ENCODE data around the gene COG2.

COG2 gene

DNA sequence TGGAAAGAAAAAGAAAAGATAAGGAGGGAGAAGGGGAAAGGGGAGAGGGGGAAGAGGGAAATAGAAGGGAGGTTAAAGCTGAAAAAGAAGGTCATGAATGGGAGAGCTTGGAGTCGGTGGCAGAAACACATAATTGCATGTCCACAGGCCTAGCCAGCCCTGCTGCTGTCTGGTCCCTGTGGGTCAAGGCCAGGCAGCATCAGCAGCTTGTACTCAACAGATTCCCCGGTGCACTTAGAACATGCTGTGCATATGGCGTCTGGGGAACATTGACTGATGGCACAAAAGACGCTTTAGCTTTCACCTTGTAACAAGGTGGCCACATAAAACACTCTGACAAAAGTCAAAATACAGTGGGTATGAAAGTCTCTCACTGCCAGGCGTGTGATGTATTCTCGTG lies 25.9 kb downstream of the COG2 start:
- H3K4me3 ChIP-seq (ENCODE audit: low read length in 2 of 2), result no peak overlapping the region
- H3K9ac ChIP-seq (ENCODE audit: low read depth in 1 of 2, low read length in 2 of 2), result no peak overlapping the region
- no peaks in the 10 kb centered on the region for H3K9me3 ChIP-seq (ENCODE audit: control insufficient read depth in 2 of 2, low read length in 2 of 2)
- H3K27me3 ChIP-seq (ENCODE audit: control insufficient read depth in 2 of 2, insufficient read depth in 2 of 2, low read length in 2 of 2), result no peaks in the 10 kb centered on the region
- H3K27ac ChIP-seq (ENCODE audit: low read depth in 2 of 2, low read length in 2 of 2), result no peak overlapping the region
- peaks cover 62 to 78% of the 10 kb centered on the region in 2 donors for H3K36me3 ChIP-seq (ENCODE audit: control insufficient read depth in 2 of 2, insufficient read depth in 2 of 2, low read length in 2 of 2)
- no peaks in the 10 kb centered on the region for H3K4me1 ChIP-seq (ENCODE audit: control insufficient read depth in 2 of 2, insufficient read depth in 2 of 2, low read length in 2 of 2)

- no peaks in the 10 kb centered on the region for H3K27me3 ChIP-seq (ENCODE audit: control insufficient read depth in 2 of 2, insufficient read depth in 2 of 2, low read length in 2 of 2)
- H3K4me1 ChIP-seq (ENCODE audit: control insufficient read depth in 2 of 2, insufficient read depth in 2 of 2, low read length in 2 of 2), result no peaks in the 10 kb centered on the region
- peaks cover 64 to 82% of the 10 kb centered on the region in 2 donors for H3K36me3 ChIP-seq (ENCODE audit: control insufficient read depth in 2 of 2, insufficient read depth in 2 of 2, low read length in 2 of 2)
- H3K4me3 ChIP-seq (ENCODE audit: low read length in 2 of 2), result no peak overlapping the region
- no peaks in the 10 kb centered on the region for H3K9me3 ChIP-seq (ENCODE audit: control insufficient read depth in 2 of 2, low read length in 2 of 2)
- no peak overlapping the region for H3K9ac ChIP-seq (ENCODE audit: low read depth in 1 of 2, low read length in 2 of 2)
- H3K27ac ChIP-seq (ENCODE audit: low read depth in 2 of 2, low read length in 2 of 2), result no peak overlapping the region
These were observed 27.3 kb downstream of the COG2 start for GRCh38 chr1:230669543-230669942.

- H3K27ac ChIP-seq (ENCODE audit: low read depth in 2 of 2, low read length in 2 of 2), result no peak overlapping the region
- no peaks in the 10 kb centered on the region for H3K9me3 ChIP-seq (ENCODE audit: control insufficient read depth in 2 of 2, low read length in 2 of 2)
- H3K4me1 ChIP-seq (ENCODE audit: control insufficient read depth in 2 of 2, insufficient read depth in 2 of 2, low read length in 2 of 2), result no peaks in the 10 kb centered on the region
- peaks cover 62 to 78% of the 10 kb centered on the region in 2 donors for H3K36me3 ChIP-seq (ENCODE audit: control insufficient read depth in 2 of 2, insufficient read depth in 2 of 2, low read length in 2 of 2)
- H3K9ac ChIP-seq (ENCODE audit: low read depth in 1 of 2, low read length in 2 of 2), result no peak overlapping the region
- no peak overlapping the region for H3K4me3 ChIP-seq (ENCODE audit: low read length in 2 of 2)
- no peaks in the 10 kb centered on the region for H3K27me3 ChIP-seq (ENCODE audit: control insufficient read depth in 2 of 2, insufficient read depth in 2 of 2, low read length in 2 of 2)
These were observed 32.3 kb downstream of the COG2 start for GRCh38 chr1:230674581-230674980.

DNA sequence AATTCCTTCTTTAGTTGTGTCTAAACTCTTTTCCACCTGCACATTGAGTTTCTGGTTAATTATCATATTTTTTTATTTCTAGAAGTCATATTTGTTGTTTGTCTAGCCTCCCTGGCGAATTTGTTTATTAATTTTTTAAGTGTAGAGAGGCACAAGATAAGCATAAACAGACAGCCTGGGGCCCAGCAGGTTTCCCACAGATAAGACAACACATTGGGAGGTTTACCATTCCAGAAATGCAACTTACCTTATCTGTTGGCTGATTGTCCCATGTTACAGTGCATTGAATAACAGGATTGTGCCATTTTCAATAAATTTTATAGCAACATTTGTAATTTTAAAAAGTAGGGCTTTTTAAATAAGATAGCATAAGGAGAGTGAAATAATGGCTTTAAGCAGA lies 34.9 kb downstream of the COG2 start:
- no peaks in the 10 kb centered on the region for H3K4me1 ChIP-seq (ENCODE audit: control insufficient read depth in 2 of 2, insufficient read depth in 2 of 2, low read length in 2 of 2)
- H3K27me3 ChIP-seq (ENCODE audit: control insufficient read depth in 2 of 2, insufficient read depth in 2 of 2, low read length in 2 of 2), result no peaks in the 10 kb centered on the region
- no peak overlapping the region for H3K9ac ChIP-seq (ENCODE audit: low read depth in 1 of 2, low read length in 2 of 2)
- no peak overlapping the region for H3K4me3 ChIP-seq (ENCODE audit: low read length in 2 of 2)
- H3K9me3 ChIP-seq (ENCODE audit: control insufficient read depth in 2 of 2, low read length in 2 of 2), result no peaks in the 10 kb centered on the region
- H3K27ac ChIP-seq (ENCODE audit: low read depth in 2 of 2, low read length in 2 of 2), result no peak overlapping the region
- H3K36me3 ChIP-seq (ENCODE audit: control insufficient read depth in 2 of 2, insufficient read depth in 2 of 2, low read length in 2 of 2), result peaks cover 61 to 77% of the 10 kb centered on the region in 2 donors

- no peaks in the 10 kb centered on the region for H3K9me3 ChIP-seq (ENCODE audit: control insufficient read depth in 2 of 2, low read length in 2 of 2)
- H3K27me3 ChIP-seq (ENCODE audit: control insufficient read depth in 2 of 2, insufficient read depth in 2 of 2, low read length in 2 of 2), result no peaks in the 10 kb centered on the region
- no peak overlapping the region for H3K27ac ChIP-seq (ENCODE audit: low read depth in 2 of 2, low read length in 2 of 2)
- H3K4me3 ChIP-seq (ENCODE audit: low read length in 2 of 2), result no peak overlapping the region
- no peaks in the 10 kb centered on the region for H3K4me1 ChIP-seq (ENCODE audit: control insufficient read depth in 2 of 2, insufficient read depth in 2 of 2, low read length in 2 of 2)
- peaks cover 66 to 73% of the 10 kb centered on the region in 2 donors for H3K36me3 ChIP-seq (ENCODE audit: control insufficient read depth in 2 of 2, insufficient read depth in 2 of 2, low read length in 2 of 2)
- no peak overlapping the region for H3K9ac ChIP-seq (ENCODE audit: low read depth in 1 of 2, low read length in 2 of 2)
These were observed 36.9 kb downstream of the COG2 start for GRCh38 chr1:230679192-230679591.

DNA sequence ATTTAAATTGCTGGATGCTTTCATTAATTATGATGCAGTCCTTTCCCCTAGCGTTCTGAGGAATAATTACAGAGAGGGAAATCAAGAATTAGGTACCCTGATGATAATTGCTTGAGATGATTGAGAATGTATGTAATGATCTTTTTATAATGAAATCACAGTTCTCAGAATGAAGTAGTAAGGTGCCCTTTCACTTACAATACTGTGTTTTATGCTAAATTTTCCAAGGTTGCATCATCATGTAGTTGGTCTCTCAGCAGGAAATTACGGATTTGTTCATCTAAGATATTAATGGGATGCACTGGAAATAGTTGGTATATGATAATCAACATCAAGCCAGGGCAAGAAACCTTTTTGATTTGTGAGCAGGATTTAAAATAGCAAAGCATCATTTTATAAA lies 37.5 kb downstream of the COG2 start:
- peaks cover 72 to 73% of the 10 kb centered on the region in 2 donors for H3K36me3 ChIP-seq (ENCODE audit: control insufficient read depth in 2 of 2, insufficient read depth in 2 of 2, low read length in 2 of 2)
- no peaks in the 10 kb centered on the region for H3K27me3 ChIP-seq (ENCODE audit: control insufficient read depth in 2 of 2, insufficient read depth in 2 of 2, low read length in 2 of 2)
- no peak overlapping the region for H3K9ac ChIP-seq (ENCODE audit: low read depth in 1 of 2, low read length in 2 of 2)
- H3K4me1 ChIP-seq (ENCODE audit: control insufficient read depth in 2 of 2, insufficient read depth in 2 of 2, low read length in 2 of 2), result no peaks in the 10 kb centered on the region
- H3K9me3 ChIP-seq (ENCODE audit: control insufficient read depth in 2 of 2, low read length in 2 of 2), result no peaks in the 10 kb centered on the region
- H3K4me3 ChIP-seq (ENCODE audit: low read length in 2 of 2), result no peak overlapping the region
- H3K27ac ChIP-seq (ENCODE audit: low read depth in 2 of 2, low read length in 2 of 2), result no peak overlapping the region

- Histone ChIP-seq H3K4me1 (ENCODE audit: control insufficient read depth in 2 of 2, insufficient read depth in 2 of 2, low read length in 2 of 2) (no peaks in the 10 kb centered on the region), H3K9me3 (ENCODE audit: control insufficient read depth in 2 of 2, low read length in 2 of 2) (no peaks in the 10 kb centered on the region), H3K36me3 (ENCODE audit: control insufficient read depth in 2 of 2, insufficient read depth in 2 of 2, low read length in 2 of 2) (peaks cover 72 to 79% of the 10 kb centered on the region in 2 donors), H3K4me3 (ENCODE audit: low read length in 2 of 2) (no peak overlapping the region), H3K27ac (ENCODE audit: low read depth in 2 of 2, low read length in 2 of 2) (no peak overlapping the region), H3K27me3 (ENCODE audit: control insufficient read depth in 2 of 2, insufficient read depth in 2 of 2, low read length in 2 of 2) (no peaks in the 10 kb centered on the region), H3K9ac (ENCODE audit: low read depth in 1 of 2, low read length in 2 of 2) (no peak overlapping the region)
These were observed 38.2 kb downstream of the COG2 start for GRCh38 chr1:230680300-230681025.

DNA sequence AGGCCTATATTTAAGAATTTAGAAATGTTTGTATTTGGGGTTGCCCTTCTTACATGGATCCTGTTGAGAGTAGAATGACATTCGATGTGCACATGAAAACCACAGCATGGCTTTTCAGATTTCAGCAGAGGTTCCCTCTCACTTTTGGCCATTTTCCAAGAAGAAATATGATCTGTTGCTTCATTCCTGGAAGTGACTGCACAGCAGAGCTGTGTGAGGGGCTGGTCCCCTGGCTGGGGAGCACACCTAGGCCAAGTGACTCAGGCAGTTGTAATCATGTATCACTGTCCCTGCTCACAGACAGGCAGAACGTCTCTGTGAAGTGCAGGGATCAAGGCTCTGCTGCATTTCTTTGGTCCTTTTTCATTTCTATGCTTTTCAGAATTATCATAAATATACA lies 39.3 kb downstream of the COG2 start:
- Histone ChIP-seq H3K27me3 (ENCODE audit: control insufficient read depth in 2 of 2, insufficient read depth in 2 of 2, low read length in 2 of 2) (no peaks in the 10 kb centered on the region), H3K36me3 (ENCODE audit: control insufficient read depth in 2 of 2, insufficient read depth in 2 of 2, low read length in 2 of 2) (peaks cover 76 to 79% of the 10 kb centered on the region in 2 donors), H3K4me3 (ENCODE audit: low read length in 2 of 2) (no peak overlapping the region), H3K9ac (ENCODE audit: low read depth in 1 of 2, low read length in 2 of 2) (no peak overlapping the region), H3K4me1 (ENCODE audit: control insufficient read depth in 2 of 2, insufficient read depth in 2 of 2, low read length in 2 of 2) (no peaks in the 10 kb centered on the region), H3K9me3 (ENCODE audit: control insufficient read depth in 2 of 2, low read length in 2 of 2) (no peaks in the 10 kb centered on the region), H3K27ac (ENCODE audit: low read depth in 2 of 2, low read length in 2 of 2) (no peak overlapping the region)

GRCh38 chr1:230682274-230682673 lies 40.0 kb downstream of the COG2 start:
- Histone ChIP-seq H3K36me3 (ENCODE audit: control insufficient read depth in 2 of 2, insufficient read depth in 2 of 2, low read length in 2 of 2) (peaks cover 76 to 79% of the 10 kb centered on the region in 2 donors), H3K9me3 (ENCODE audit: control insufficient read depth in 2 of 2, low read length in 2 of 2) (no peaks in the 10 kb centered on the region), H3K27ac (ENCODE audit: low read depth in 2 of 2, low read length in 2 of 2) (no peak overlapping the region), H3K4me3 (ENCODE audit: low read length in 2 of 2) (no peak overlapping the region), H3K9ac (ENCODE audit: low read depth in 1 of 2, low read length in 2 of 2) (no peak overlapping the region), H3K4me1 (ENCODE audit: control insufficient read depth in 2 of 2, insufficient read depth in 2 of 2, low read length in 2 of 2) (no peaks in the 10 kb centered on the region), H3K27me3 (ENCODE audit: control insufficient read depth in 2 of 2, insufficient read depth in 2 of 2, low read length in 2 of 2) (no peaks in the 10 kb centered on the region)

DNA sequence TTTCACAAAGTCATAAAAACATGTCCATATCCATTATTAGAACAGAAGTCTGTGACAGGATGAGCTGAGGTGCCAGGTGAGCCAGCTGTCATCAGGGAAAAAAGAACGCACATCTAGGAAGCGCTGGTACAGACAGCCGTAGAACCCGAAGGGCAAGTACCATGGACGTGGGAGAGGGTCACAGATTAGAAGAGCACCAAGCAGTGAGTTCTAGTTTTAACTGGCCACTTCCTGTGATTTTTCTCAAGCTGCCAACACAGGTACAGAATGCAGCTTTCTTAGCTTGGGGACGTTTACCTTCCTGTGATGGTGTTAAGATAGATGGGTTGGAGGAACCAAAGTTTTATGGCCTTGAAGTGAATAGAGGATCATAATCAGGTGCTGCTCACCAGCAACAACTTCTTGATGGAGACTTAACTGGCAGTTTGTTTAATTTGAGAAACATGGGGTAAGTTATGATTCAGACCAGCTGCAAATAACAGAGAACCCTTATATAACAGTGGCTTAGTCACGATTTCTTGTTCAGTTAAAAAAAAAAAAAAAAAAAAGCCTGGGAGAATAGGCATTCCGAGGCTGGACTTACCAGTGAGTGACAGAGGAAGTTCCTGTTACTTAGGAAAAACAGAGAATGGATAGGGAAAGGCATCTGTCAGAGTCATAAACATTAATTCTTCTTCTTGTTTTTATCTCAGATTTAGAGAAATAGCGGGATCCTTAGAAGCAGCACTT lies 40.8 kb downstream of the COG2 start:
- Histone ChIP-seq H3K9ac (ENCODE audit: low read depth in 1 of 2, low read length in 2 of 2) (no peak overlapping the region), H3K4me1 (ENCODE audit: control insufficient read depth in 2 of 2, insufficient read depth in 2 of 2, low read length in 2 of 2) (no peaks in the 10 kb centered on the region), H3K27ac (ENCODE audit: low read depth in 2 of 2, low read length in 2 of 2) (no peak overlapping the region), H3K4me3 (ENCODE audit: low read length in 2 of 2) (no peak overlapping the region), H3K27me3 (ENCODE audit: control insufficient read depth in 2 of 2, insufficient read depth in 2 of 2, low read length in 2 of 2) (no peaks in the 10 kb centered on the region), H3K36me3 (ENCODE audit: control insufficient read depth in 2 of 2, insufficient read depth in 2 of 2, low read length in 2 of 2) (peaks cover 77 to 78% of the 10 kb centered on the region in 2 donors), H3K9me3 (ENCODE audit: control insufficient read depth in 2 of 2, low read length in 2 of 2) (no peaks in the 10 kb centered on the region)

Measured in mucosa of rectum (tissue), 2 donors.